Measurements from ENCODE around the gene RECQL5. TPM values are rescaled to one million over a fixed set of nuclear protein-coding genes. Genes with fewer than 3 reads are reported as not detected.
"Not testable (repeated sequence)": the region's sequence is repeated elsewhere in the genome, so short reads cannot be mapped to it uniquely, and the experiment has no call there.

RECQL5 gene
- total RNA-seq, 1 experiment from 2014 or later, result 16.7 TPM

DNA sequence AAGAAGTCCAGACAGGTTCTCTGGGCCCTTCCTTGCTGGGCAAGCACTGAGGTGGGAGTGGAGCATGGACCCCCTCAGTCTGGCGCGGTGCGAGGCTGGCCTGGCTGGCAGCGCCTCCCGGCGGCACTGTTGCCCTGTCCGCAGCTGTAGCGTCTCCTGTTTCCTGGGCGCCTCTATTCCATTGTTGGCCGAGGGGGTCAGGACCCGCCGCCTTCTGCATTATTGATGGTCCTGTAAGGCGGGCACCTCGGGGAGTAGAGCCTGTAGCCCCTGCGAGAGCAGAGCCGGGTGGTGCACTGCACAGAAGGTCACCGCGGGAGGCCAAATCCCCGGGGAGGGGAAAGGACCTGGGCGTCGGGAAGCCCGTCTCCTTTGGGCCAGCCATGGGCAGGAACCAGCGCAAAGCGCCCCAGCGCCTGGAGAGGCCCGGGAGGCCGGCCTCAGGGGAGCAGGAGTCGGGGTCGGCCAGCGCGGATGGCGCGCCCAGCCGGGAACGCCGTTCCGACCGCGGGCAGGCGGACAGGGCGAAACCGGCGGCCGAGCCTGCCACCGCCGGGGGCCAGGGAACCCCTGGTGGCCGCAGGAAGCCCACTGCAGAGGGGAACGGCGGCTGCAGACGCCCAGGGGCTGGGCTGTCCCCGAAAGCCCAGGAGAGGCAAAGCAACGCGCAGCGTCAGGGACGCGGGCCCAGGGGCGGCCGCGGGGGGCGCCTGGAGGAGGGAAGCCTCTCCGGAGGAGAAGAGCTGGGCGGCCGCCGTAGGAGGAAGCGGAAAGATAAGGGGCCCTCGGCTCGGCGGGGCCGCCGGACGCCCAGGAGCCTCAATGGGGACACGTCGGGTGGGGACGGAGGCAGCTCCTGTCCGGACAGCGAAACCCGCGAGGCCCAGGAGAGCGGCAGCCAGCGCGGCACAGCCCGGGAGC is 79.0 kb downstream of the RECQL5 start, which contains the start of gene MYO15B:
Gene MYO15B (plus strand): TSS at position 126 of the 921 bp plus-strand sequence. CDS start 258 bp downstream, at position 384.
- in situ Hi-C loops (cut with HindIII; ENCODE audit: low sequenced_read_pairs), result no loop called here
- no peak for DNase-seq (ENCODE audit: low spot score)

- in situ Hi-C loops (cut with HindIII; ENCODE audit: low sequenced_read_pairs), result no loop called here
- no peak for DNase-seq (ENCODE audit: low spot score)
Observed at GRCh38 chr17:75584849-75585175, 82.1 kb downstream of the RECQL5 start.

DNA sequence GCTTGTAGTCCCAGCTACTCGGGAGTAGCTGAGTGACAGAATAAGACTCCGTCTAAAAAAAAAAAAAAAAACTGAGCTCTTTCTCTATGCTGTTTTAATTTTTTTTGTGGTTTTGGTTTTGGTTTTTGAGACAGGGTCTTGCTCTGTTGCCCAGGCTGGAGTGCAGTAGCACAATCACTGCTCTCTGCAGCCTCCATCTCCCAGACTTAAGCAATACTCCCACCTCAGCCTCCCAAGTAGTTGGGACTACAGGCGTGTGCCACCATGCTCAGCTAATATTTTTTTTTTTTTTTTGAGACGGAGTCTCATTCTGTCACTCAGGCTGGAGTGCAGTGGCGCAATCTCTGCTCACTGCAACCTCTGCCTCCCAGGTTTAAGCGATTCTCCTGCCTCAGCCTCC is 83.8 kb downstream of the RECQL5 start:
- in situ Hi-C loops (cut with HindIII; ENCODE audit: low sequenced_read_pairs); DNase-seq (ENCODE audit: low spot score): not testable (repeated sequence)

GRCh38 chr17:75581121-75581725 is 85.7 kb downstream of the RECQL5 start:
- DNase-seq (ENCODE audit: low spot score); in situ Hi-C loops (cut with HindIII; ENCODE audit: low sequenced_read_pairs): not testable (repeated sequence)

Other genes starting within 250 kb of the RECQL5 start
- gene TMEM94, start 210.5 kb downstream of the RECQL5 start, total RNA-seq (2014; rRNA removed; shearing (Covaris generic)), result 50.3 and 53.2 TPM in 2 replicates
- 11.6 and 11.8 TPM in 2 replicates for gene CASKIN2, start 151.6 kb downstream of the RECQL5 start, total RNA-seq (2014; rRNA removed; shearing (Covaris generic))
- 47.2 and 56.3 TPM in 2 replicates for gene TSEN54, start 150.6 kb downstream of the RECQL5 start, total RNA-seq (2014; rRNA removed; shearing (Covaris generic))
- gene LLGL2, start 141.5 kb downstream of the RECQL5 start, total RNA-seq (2014; rRNA removed; shearing (Covaris generic)), result 28.9 and 37.8 TPM in 2 replicates
- 0.18 and 3.9 TPM in 2 replicates for gene MYO15B, start 79.4 kb downstream of the RECQL5 start, total RNA-seq (2014; rRNA removed; shearing (Covaris generic))
- gene SMIM5, start 33.7 kb downstream of the RECQL5 start, total RNA-seq (2014; rRNA removed; shearing (Covaris generic)), result not detected in 2 replicates
- 94.1 and 162 TPM in 2 replicates for gene SAP30BP, start 184 bp upstream of the RECQL5 start, total RNA-seq (2014; rRNA removed; shearing (Covaris generic))
- 0.06 TPM in 1 of 2 replicates, not detected in the other for gene ITGB4, start 54.3 kb upstream of the RECQL5 start, total RNA-seq (2014; rRNA removed; shearing (Covaris generic))
- gene GALK1, start 98.0 kb upstream of the RECQL5 start, total RNA-seq (2014; rRNA removed; shearing (Covaris generic)), result 68.3 and 87.8 TPM in 2 replicates
- 19.1 and 19.6 TPM in 2 replicates for gene UNK, start 117.7 kb upstream of the RECQL5 start, total RNA-seq (2014; rRNA removed; shearing (Covaris generic))
- 2.8 and 6.0 TPM in 2 replicates for gene UNC13D, start 177.2 kb upstream of the RECQL5 start, total RNA-seq (2014; rRNA removed; shearing (Covaris generic))
- gene WBP2, start 188.2 kb upstream of the RECQL5 start, total RNA-seq (2014; rRNA removed; shearing (Covaris generic)), result 18.6 and 18.7 TPM in 2 replicates
- 2.1 and 2.7 TPM in 2 replicates for gene TRIM47, start 211.4 kb upstream of the RECQL5 start, total RNA-seq (2014; rRNA removed; shearing (Covaris generic))
- 37.5 and 41.7 TPM in 2 replicates for gene TRIM65, start 229.8 kb upstream of the RECQL5 start, total RNA-seq (2014; rRNA removed; shearing (Covaris generic))
- 102 and 134 TPM in 2 replicates for gene MRPL38, start 237.7 kb upstream of the RECQL5 start, total RNA-seq (2014; rRNA removed; shearing (Covaris generic))

All from G401 (cell line).